IPS-20b (cell line): ENCODE data around the gene AZU1.
"Not testable (repeated sequence)": the region's sequence is repeated elsewhere in the genome, so short reads cannot be mapped to it uniquely, and the experiment has no call there.

ENCODE experiments used
- H3K27ac ChIP-seq: one replicate; pipeline ENCODE4 v1.5.1; 2013; ENCODE audit warnings: low read length
- H3K27me3 ChIP-seq: 2 replicates; pipeline ENCODE4 v1.6.1; 2013; ENCODE audit warnings: mild to moderate bottlenecking, low read length, inconsistent platforms; ENCODE audit not compliant: insufficient read depth
- H3K36me3 ChIP-seq: 2 replicates; pipeline ENCODE4 v1.6.1; 2013; ENCODE audit warnings: low read depth, mild to moderate bottlenecking, inconsistent platforms, low read length, moderate library complexity; ENCODE audit not compliant: insufficient read depth
- H3K4me1 ChIP-seq: 2 replicates; pipeline ENCODE4 v1.6.1; 2013; ENCODE audit warnings: mild to moderate bottlenecking, control low read depth, inconsistent platforms, low read length, moderate library complexity; ENCODE audit not compliant: insufficient read depth
- H3K4me3 ChIP-seq: 2 replicates; pipeline ENCODE4 v1.5.1; 2013; ENCODE audit warnings: mild to moderate bottlenecking, low read length, inconsistent platforms
- H3K9ac ChIP-seq: 2 replicates; pipeline ENCODE4 v1.6.1; 2013; ENCODE audit warnings: low read depth, mild to moderate bottlenecking, inconsistent platforms, low read length, moderate library complexity
- H3K9me3 ChIP-seq: 2 replicates; pipeline ENCODE4 v1.6.1; 2013; ENCODE audit warnings: mild to moderate bottlenecking, low read depth, low read length, inconsistent platforms; ENCODE audit not compliant: insufficient read depth

Gene AZU1

DNA sequence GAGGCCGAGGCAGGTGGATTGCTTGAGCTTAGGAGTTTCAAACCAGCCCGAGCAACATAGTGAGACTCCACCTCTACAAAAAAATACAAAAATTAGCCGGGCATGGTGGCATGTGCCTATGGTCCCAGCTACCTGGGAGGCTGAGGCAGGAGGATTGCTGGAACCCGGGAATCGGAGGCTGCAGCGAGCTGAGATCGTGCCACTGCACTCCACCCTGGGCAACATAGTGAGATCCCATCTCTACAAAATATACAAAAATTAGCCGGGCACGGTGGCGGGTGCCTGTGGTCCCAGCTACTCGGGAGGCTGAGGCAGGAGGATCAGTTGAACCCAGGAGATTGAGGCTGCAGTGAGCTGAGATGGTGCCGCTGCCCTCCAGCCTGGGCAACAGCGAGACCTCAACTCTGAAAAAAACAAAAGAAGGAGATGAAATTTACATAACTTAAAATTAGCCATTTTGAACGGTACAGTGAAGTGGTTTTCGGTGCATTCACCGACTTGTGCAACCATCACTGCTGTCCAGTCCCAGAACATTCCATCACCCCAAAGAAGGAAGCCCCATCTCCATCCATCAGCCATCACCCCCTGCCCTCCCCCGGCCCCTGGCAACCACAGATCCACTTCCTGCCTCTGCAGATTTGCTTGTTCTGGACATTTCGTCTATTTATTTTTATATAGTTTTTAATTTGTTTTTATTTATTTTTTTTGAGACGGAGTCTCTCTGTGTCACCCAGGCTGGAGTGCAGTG is 1.6 kb upstream of the AZU1 start:
- Histone ChIP-seq H3K9me3 (no peaks in the 10 kb centered on the region), H3K4me3 (no peak overlapping the region), H3K4me1 (no peaks in the 10 kb centered on the region; the same call in 1 of the 2 replicates), H3K27me3 (no peaks in the 10 kb centered on the region), H3K9ac (no peak overlapping the region), H3K27ac (no peak overlapping the region), H3K36me3 (no peaks in the 10 kb centered on the region)

DNA sequence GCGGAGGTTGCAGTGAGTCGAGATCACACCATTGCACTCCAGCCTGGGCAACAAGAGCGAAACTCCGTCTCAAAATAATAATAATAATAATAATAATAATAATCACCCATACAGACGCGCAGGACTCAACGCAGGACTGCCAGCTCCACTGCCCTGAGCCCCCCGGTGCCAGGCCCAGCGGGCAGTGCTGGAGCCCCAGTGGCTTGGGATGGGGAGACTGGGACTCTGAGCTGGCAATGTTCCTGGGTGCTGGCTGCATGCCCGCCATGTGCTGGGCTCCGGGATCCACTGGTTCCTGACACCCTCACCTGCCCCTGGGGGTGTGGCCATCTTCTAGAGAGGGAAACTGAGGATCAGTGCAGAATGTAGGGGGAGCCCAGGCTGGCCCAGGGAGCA is 325 bp upstream of the AZU1 start:
- H3K27me3 ChIP-seq, result no peaks in the 10 kb centered on the region
- H3K36me3 ChIP-seq, result no peaks in the 10 kb centered on the region
- no peak overlapping the region for H3K4me3 ChIP-seq
- no peaks in the 10 kb centered on the region for H3K9me3 ChIP-seq
- no peaks in the 10 kb centered on the region; the same call in 1 of the 2 replicates for H3K4me1 ChIP-seq
- H3K27ac ChIP-seq, result no peak overlapping the region
- no peak overlapping the region for H3K9ac ChIP-seq

DNA sequence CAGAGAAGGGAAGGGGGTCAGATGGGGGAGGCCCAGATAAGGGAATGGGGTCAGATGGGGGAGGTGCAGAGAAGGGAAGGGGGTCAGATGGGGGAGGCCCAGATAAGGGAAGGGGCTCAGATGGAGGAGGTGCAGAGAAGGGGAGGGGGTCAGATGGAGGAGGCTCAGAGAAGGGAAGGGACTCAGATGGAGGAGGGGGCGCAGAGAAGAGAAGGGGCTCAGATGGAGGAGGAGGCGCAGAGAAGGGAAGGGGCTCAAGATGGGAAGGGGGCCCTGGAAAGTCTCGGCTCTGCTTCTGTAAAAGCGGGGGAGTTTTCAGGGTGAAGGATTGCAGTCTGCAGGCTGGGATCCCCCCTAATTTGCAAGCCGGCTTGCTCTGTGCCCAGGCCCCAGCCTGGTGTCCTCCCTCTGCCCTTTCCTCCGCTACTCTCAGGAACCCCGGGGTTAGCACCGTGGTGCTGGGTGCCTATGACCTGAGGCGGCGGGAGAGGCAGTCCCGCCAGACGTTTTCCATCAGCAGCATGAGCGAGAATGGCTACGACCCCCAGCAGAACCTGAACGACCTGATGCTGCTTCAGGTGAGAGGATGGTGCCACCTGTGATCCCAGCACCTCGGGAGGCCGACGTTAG is 1.6 kb downstream of the AZU1 start:
- no peaks in the 10 kb centered on the region for H3K4me1 ChIP-seq
- no peak overlapping the region for H3K27ac ChIP-seq
- H3K9me3 ChIP-seq, result no peaks in the 10 kb centered on the region
- H3K27me3 ChIP-seq, result no peaks in the 10 kb centered on the region
- H3K36me3 ChIP-seq, result no peaks in the 10 kb centered on the region
- no peak overlapping the region for H3K4me3 ChIP-seq
- H3K9ac ChIP-seq, result no peak overlapping the region

DNA sequence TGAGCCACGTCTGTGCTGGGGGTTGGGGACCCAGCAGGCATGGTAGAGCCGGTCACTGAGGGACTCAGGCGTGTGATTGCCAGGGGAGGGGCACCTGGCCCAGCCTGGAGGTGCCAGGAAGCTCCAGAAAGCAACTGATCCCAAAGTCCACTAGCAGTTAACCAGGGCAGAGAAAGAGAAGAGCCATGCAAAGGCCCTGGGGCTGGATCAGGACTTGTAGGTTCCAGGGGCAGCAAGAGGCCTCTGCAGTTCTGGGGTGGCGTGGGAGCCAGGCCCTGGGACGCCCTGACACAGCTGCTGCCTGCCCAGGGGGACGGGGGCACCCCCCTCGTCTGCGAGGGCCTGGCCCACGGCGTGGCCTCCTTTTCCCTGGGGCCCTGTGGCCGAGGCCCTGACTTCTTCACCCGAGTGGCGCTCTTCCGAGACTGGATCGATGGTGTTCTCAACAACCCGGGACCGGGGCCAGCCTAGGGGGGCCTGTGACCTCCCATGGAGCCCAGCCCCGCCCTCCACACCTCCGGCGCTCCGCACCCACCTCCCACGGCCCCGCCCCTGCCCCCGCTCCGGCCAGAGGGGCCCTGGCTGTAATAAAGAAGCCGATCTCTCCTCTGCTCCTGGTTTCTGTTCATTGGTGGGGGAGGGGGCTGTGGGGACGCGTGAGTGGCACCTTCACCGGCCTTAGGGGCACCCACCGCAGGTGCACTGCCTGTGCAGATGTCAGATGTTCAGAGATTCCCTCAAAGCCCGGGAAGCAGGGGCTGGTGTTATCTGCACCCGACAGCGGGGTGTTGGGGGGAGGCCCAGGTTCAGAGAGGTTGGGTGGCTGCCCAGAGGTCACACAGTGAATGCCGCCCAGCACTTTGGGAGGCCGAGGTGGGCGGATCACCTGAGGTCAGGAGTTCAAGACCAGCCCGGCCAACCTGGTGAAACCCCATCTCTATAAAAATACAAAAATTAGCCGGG is 4.1 kb downstream of the AZU1 start:
- Histone ChIP-seq H3K9ac (no peak overlapping the region), H3K36me3 (no peaks in the 10 kb centered on the region)

DNA sequence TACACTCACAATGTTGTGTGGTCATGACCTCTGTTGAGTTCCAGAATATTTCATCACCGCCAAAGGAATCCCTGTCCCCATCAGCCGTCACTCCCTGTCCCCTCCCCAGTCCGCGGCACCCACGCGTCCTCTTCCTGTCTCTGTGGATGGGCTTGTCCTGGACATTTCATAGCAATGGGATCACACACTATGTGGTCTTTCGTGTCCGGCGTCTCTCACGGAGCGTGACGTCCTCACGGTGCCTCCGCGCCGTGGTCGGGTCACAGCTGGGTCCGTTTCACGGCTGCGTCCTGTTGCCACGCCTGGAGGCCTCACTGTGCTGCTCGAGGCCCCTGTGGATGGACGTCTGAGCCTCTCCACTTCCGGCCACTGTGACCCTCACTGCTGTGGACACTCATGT is 6.6 kb downstream of the AZU1 start:
- H3K4me1 ChIP-seq, result no peaks in the 10 kb centered on the region
- no peak overlapping the region for H3K9ac ChIP-seq
- H3K27me3 ChIP-seq, result no peaks in the 10 kb centered on the region
- H3K9me3 ChIP-seq, result no peaks in the 10 kb centered on the region
- no peak overlapping the region for H3K4me3 ChIP-seq
- H3K27ac ChIP-seq, result no peak overlapping the region
- no peaks in the 10 kb centered on the region for H3K36me3 ChIP-seq

More for the DNA sequence above, 4.1 kb downstream of the AZU1 start:
- Histone ChIP-seq H3K4me3 (no peak overlapping the region), H3K9me3 (no peaks in the 10 kb centered on the region), H3K27me3 (no peaks in the 10 kb centered on the region), H3K4me1 (no peaks in the 10 kb centered on the region), H3K27ac (no peak overlapping the region)

DNA sequence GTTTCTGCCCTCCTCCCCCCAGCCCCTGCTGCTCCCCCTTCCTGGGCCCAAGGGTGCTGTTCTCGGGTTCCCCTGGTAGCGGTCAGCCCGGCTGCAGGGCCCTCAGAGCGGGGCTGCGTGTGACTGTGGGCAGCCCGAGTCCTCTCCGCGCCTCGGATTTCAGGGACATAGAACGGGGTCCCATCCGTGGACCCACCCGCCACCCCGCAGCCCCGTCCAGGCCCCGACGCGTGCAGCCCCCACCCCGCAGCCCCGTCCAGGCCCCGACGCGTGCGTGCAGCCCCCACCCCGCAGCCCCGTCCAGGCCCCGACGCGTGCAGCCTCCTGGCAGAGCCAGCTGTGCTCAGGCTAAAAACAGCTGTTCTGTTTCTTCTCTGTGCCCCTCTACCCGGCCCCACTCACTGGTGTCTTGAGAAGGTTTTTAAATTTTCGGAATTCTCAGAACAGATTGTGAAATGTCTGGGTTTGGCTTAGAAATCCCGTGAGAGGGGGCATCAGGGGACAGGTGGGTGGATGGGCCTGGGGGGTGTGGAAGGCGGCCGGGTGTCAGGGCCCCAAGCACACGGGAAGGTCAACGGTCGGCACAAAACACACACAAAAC is 7.7 kb downstream of the AZU1 start:
- H3K4me3 ChIP-seq, result no peak overlapping the region
- H3K4me1 ChIP-seq, result no peaks in the 10 kb centered on the region
- H3K9me3 ChIP-seq, result no peaks in the 10 kb centered on the region
- H3K9ac ChIP-seq, result no peak overlapping the region
- H3K36me3 ChIP-seq, result no peaks in the 10 kb centered on the region
- no peaks in the 10 kb centered on the region for H3K27me3 ChIP-seq
- no peak overlapping the region for H3K27ac ChIP-seq

DNA sequence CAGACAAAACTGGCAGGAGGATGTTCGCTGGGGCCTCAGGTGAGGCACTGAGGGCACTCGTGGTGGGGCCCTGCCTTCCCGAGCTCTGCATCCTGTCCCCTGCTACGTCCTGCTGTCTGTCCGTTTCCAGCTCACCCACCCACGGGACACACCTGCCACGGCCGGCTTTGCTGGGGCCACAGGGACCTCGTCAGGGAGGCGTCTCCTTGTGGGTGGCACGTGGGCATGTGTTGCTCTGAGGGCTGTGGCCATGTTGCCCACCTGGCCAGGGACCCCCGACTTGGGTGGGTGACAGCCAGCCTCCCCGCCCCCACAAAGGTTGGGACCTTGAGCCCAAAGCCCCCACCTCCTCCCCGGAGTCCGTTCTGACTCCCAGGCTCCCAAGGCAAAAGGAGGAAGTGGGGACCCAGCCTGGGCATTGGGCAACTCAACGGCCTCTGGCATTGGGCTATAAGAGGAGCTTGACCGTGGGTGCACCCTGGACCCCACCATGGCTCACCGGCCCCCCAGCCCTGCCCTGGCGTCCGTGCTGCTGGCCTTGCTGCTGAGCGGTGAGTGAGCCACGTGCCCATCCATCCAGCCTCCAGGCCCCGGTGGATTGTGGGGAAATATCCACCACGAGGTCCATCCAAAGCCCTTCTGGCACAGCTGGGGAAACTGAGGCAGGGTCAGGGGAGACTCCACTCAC is 13.0 kb downstream of the AZU1 start, which contains the start of gene PRTN3:
PRTN3 (plus strand) TSS at position 481 of the 688 bp plus-strand sequence; CDS start at position 491, 10 bp downstream.
- Histone ChIP-seq H3K4me3 (no peak within 1 kb of the TSS), H3K9ac (no peak within 1 kb of the TSS), H3K27ac (no peak within 1 kb of the TSS), H3K9me3 (no peaks in the 10 kb centered on the region), H3K27me3 (peaks cover 32% of the 10 kb centered on the region), H3K36me3 (no peaks in the 10 kb centered on the region), H3K4me1 (no peaks in the 10 kb centered on the region)

DNA sequence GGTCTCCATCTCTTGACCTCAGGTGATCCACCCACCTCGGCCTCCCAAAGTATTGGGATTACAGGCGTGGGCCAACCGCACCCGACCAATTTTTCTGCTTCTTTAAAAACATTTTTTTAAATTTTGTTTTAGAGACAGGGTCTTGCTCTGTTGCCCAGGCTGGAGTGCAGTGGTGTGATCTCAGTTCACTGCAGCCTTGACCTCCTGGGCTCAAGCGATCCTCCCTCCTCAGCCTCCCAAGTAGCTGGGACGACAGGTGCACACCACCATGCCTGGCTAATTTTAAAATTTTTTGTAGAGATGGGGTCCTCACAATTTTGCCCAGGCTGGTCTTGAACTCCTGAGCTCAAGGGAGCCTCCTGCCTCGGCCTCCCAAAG is 15.2 kb downstream of the AZU1 start:
- H3K9me3 ChIP-seq, H3K27ac ChIP-seq, H3K4me1 ChIP-seq, H3K4me3 ChIP-seq, H3K36me3 ChIP-seq, H3K9ac ChIP-seq: not testable (repeated sequence)
- peaks cover 32% of the 10 kb centered on the region for H3K27me3 ChIP-seq

DNA sequence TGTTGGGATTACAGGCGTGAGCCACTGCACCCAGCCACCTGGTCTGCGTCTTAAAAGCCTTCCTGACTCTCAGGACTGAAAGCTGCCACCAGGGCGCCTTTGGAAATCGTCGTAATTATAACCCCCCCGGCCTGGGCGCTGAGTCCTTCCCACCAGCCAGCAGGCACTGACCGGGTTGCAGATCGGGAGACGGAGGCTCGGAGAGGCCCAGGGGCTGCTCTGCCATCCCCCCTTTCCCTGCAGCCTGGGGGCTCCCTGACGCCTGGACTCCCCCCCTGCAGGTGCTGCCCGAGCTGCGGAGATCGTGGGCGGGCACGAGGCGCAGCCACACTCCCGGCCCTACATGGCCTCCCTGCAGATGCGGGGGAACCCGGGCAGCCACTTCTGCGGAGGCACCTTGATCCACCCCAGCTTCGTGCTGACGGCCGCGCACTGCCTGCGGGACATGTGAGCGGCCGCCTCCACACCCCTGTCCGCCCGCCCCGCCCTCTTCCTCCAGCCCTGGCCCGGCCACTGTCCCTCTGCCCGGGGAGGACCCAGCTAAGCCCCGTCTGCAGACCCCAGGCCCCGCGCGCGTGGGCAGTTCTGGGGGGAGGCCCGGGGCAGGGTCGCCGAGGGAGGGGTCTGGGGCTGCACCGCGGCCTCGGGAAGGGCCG is 15.7 kb downstream of the AZU1 start:
- Histone ChIP-seq H3K27ac (no peak overlapping the region), H3K36me3 (no peaks in the 10 kb centered on the region), H3K9ac (no peak overlapping the region), H3K4me1 (no peaks in the 10 kb centered on the region), H3K27me3 (peaks cover 32% of the 10 kb centered on the region), H3K4me3 (no peak overlapping the region; the same call in 1 of the 2 replicates), H3K9me3 (no peaks in the 10 kb centered on the region)

DNA sequence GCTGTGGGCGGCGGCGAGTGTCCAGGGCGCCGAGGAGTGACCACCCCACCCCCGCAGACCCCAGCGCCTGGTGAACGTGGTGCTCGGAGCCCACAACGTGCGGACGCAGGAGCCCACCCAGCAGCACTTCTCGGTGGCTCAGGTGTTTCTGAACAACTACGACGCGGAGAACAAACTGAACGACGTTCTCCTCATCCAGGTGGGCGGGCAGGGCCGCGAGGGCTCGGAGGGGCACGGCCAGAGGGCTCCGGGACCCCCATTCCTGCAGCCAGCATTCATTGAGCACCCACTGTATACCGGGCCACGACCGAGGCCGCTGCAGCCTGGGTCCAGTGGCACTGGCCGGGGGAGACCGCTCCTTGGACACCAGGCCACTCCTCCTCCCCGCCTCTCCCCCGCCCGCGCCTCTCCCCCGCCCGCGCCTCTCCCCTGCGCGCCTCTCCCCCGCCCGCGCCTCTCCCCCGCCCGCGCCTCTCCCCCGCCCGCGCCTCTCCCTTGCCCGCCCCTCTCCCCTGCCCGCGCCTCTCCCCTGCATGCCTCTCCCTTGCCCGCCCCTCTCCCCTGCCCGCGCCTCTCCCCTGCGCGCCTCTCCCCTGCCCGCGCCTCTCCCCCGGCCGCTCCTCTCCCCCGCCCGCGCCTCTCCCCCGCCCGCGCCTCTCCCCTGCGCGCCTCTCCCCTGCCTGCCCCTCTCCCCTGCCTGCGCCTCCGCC is 16.4 kb downstream of the AZU1 start:
- H3K27me3 ChIP-seq, result peaks cover 32% of the 10 kb centered on the region
- no peaks in the 10 kb centered on the region for H3K9me3 ChIP-seq
- H3K36me3 ChIP-seq, result no peaks in the 10 kb centered on the region
- H3K27ac ChIP-seq, result no peak overlapping the region
- no peak overlapping the region for H3K9ac ChIP-seq
- no peaks in the 10 kb centered on the region for H3K4me1 ChIP-seq
- H3K4me3 ChIP-seq, result no peak overlapping the region; the same call in 1 of the 2 replicates
